Measurements from ENCODE around the gene PRUNE2. TPM values are rescaled to one million over a fixed set of nuclear protein-coding genes. Genes with fewer than 3 reads are reported as not detected.

PRUNE2 gene
- total RNA-seq, 1 experiment from 2014 or later = 3.5 TPM

DNA sequence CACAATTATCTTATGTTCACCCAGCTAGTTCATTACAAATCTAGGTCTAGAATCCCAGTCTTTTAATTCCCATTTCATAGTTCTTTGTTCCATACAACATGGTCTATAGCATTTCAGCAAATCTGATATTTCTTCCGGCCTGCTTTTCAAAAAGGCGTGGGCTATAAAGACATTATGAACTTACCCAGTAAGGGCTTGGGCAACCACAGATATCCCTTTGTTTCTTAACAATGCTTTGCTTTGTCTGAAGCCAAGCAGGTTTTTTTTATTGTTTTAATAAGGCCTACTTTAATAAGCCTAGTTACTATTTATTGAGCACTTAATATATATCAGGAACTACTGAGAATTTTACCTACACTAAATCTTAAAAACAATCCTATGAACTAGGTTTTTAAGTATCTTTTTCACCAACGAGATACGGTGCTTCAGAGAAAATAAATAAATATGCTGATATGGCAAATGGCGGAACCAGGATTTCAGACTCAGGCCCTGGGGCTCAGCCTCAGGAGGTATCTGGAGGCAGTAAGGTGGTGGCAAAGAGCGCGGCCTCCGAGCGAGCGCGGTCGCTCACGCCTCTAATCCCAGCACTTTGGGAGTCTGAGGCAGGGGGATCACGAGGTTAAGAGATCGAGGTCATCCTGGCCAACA, 112.0 kb downstream of the PRUNE2 start:
- Mint-ChIP-seq H3K4me1 (ENCODE audit: low read depth, unreplicated experiment) (no peaks in the 10 kb centered on the region), H3K27me3 (ENCODE audit: insufficient read depth, unreplicated experiment) (no peaks in the 10 kb centered on the region), H3K36me3 (ENCODE audit: insufficient read depth, unreplicated experiment) (no peaks in the 10 kb centered on the region), H3K9me3 (ENCODE audit: unreplicated experiment) (no peaks in the 10 kb centered on the region), H3K27ac (ENCODE audit: unreplicated experiment) (no peak overlapping the region), H3K4me3 (ENCODE audit: unreplicated experiment) (no peak overlapping the region)
- CTCF ChIA-PET = no interaction called here
- TF ChIP-seq, protein P1, sequence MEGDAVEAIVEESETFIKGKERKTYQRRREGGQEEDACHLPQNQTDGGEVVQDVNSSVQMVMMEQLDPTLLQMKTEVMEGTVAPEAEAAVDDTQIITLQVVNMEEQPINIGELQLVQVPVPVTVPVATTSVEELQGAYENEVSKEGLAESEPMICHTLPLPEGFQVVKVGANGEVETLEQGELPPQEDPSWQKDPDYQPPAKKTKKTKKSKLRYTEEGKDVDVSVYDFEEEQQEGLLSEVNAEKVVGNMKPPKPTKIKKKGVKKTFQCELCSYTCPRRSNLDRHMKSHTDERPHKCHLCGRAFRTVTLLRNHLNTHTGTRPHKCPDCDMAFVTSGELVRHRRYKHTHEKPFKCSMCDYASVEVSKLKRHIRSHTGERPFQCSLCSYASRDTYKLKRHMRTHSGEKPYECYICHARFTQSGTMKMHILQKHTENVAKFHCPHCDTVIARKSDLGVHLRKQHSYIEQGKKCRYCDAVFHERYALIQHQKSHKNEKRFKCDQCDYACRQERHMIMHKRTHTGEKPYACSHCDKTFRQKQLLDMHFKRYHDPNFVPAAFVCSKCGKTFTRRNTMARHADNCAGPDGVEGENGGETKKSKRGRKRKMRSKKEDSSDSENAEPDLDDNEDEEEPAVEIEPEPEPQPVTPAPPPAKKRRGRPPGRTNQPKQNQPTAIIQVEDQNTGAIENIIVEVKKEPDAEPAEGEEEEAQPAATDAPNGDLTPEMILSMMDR (IDR thresholded peaks at IDR 0.05; ENCODE audit: insufficient read depth in 1 of 2, low read depth in 1 of 2, low read length in 1 of 2, severe bottlenecking in 1 of 2, unreplicated experiment in 1 of 2) = no peak
- Histone ChIP-seq H3K4me1 (no peaks in the 10 kb centered on the region), H3K27me3 (replicated peaks; ENCODE audit: control insufficient read depth, insufficient read depth, low read length) (no peaks in the 10 kb centered on the region), H3K4me3 (ENCODE audit: low read depth, low read length) (no peak overlapping the region), H3K9me3 (no peaks in the 10 kb centered on the region), H3K36me3 (ENCODE audit: control insufficient read depth, insufficient read depth, low read length) (no peaks in the 10 kb centered on the region)
- BruUV-seq (replicated peaks) = no TSS peak
- intact Hi-C loops (cut with micrococcal nuclease; ENCODE audit: unreplicated experiment) = no loop called here
- DNase-seq = no peak
- POLR2A ChIA-PET = no interaction called here

DNA sequence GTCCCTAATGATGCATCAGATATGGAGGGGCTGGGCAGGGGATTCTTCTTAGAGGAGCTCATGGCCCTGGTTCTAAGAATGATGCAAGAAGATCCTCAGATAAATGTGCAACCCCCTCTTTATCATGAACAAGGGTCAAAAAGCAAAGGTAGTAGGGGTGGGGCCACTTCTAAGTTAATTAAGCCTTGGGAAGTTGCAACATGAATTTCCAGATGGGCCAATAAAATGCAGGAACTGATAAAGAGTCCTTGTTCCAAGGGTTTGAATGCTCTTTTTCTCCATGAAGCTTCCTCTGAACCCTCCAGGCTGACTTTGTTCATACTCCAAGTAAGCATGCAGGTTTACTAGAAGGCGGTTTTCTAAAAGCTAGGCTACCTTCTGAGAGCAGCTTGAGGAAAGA, 116.1 kb downstream of the PRUNE2 start:
- intact Hi-C loops (cut with micrococcal nuclease; ENCODE audit: unreplicated experiment) = no loop called here
- no TSS peak for BruUV-seq (replicated peaks)
- no peaks in the 10 kb centered on the region for H3K9me3 ChIP-seq
- TF ChIP-seq, protein P1 (IDR thresholded peaks at IDR 0.05; ENCODE audit: insufficient read depth in 1 of 2, low read depth in 1 of 2, low read length in 1 of 2, severe bottlenecking in 1 of 2, unreplicated experiment in 1 of 2) = no peak
- no peaks in the 10 kb centered on the region for H3K4me1 ChIP-seq
- Mint-ChIP-seq H3K27ac (ENCODE audit: unreplicated experiment) (no peak overlapping the region), H3K27me3 (ENCODE audit: insufficient read depth, unreplicated experiment) (no peaks in the 10 kb centered on the region), H3K4me1 (ENCODE audit: low read depth, unreplicated experiment) (no peaks in the 10 kb centered on the region), H3K9me3 (ENCODE audit: unreplicated experiment) (no peaks in the 10 kb centered on the region), H3K36me3 (ENCODE audit: insufficient read depth, unreplicated experiment) (no peaks in the 10 kb centered on the region), H3K4me3 (ENCODE audit: unreplicated experiment) (no peak overlapping the region)
- no peak for DNase-seq
- no peak overlapping the region for H3K4me3 ChIP-seq (ENCODE audit: low read depth, low read length)
- POLR2A ChIA-PET = no interaction called here
- H3K36me3 ChIP-seq (ENCODE audit: control insufficient read depth, insufficient read depth, low read length) = no peaks in the 10 kb centered on the region
- CTCF ChIA-PET = no interaction called here
- H3K27me3 ChIP-seq (replicated peaks; ENCODE audit: control insufficient read depth, insufficient read depth, low read length) = no peaks in the 10 kb centered on the region

DNA sequence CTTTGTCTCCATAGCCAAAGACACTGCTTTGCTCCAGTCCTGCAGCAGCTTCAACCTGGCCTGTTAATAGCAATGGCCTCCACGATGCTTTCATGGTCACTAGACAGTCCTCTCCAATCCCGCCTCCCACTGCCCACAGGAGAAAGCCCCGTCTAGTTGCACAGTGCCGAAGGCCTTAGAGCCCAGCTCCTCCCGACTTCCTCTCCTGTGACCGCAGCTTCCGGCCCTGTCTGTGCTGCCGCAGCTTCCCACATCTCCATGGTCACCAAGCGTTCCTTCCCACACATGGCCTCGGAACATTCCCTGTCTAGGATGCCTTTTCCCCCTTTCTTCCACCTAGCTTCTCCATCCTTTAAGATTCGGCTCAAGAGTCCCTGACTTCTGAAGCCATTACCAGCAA, 118.2 kb downstream of the PRUNE2 start:
- Mint-ChIP-seq H3K4me1 (ENCODE audit: low read depth, unreplicated experiment) (no peaks in the 10 kb centered on the region), H3K27me3 (ENCODE audit: insufficient read depth, unreplicated experiment) (no peaks in the 10 kb centered on the region), H3K36me3 (ENCODE audit: insufficient read depth, unreplicated experiment) (no peaks in the 10 kb centered on the region), H3K27ac (ENCODE audit: unreplicated experiment) (no peak overlapping the region), H3K4me3 (ENCODE audit: unreplicated experiment) (no peak overlapping the region), H3K9me3 (ENCODE audit: unreplicated experiment) (no peaks in the 10 kb centered on the region)
- ChIA-PET POLR2A (no interaction called here), CTCF (no interaction called here)
- Histone ChIP-seq H3K4me1 (no peaks in the 10 kb centered on the region), H3K9me3 (no peaks in the 10 kb centered on the region), H3K36me3 (ENCODE audit: control insufficient read depth, insufficient read depth, low read length) (no peaks in the 10 kb centered on the region), H3K27me3 (replicated peaks; ENCODE audit: control insufficient read depth, insufficient read depth, low read length) (no peaks in the 10 kb centered on the region), H3K4me3 (ENCODE audit: low read depth, low read length) (no peak overlapping the region)
- DNase-seq = no peak
- no TSS peak for BruUV-seq (replicated peaks)
- TF ChIP-seq, protein P1 (IDR thresholded peaks at IDR 0.05; ENCODE audit: insufficient read depth in 1 of 2, low read depth in 1 of 2, low read length in 1 of 2, severe bottlenecking in 1 of 2, unreplicated experiment in 1 of 2) = no peak
- intact Hi-C loops (cut with micrococcal nuclease; ENCODE audit: unreplicated experiment) = no loop called here

All from Caco-2 (cell line).